ENCODE results near the gene SLC2A5.

The SLC2A5 gene

DNA sequence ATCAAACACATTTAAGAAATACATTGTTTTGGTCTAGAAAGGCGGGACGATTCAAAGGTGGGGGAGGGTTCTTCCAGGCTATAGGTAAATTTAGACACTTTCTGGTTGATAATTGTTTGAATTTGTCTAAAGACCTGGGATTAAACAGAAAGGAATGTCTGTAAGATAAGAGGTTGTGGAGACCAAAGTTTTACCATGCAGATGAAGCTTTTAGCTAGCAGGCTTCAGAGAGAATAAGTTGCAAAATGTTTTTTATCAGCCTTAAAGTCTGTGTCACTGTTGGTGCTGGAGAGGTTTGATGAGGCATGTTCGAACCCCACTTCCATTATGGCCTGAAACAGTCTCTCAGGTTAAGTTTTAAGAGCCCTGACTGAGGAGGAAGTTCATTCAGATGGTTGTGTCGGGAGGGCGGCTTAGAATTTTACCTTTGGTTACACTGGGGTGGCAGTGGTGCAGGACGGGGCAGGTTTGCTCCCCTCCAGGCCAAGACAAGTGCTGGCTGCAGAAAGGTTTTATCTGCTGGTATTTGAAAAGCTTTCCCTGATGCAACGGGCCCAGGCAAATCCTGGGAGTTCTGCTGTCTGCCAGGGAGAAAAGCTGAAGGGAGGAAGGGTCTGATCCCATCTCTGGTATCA lies 16.0 kb upstream of the SLC2A5 start:
- DNase-seq (ENCODE audit: low spot score), result no peak
- TF ChIP-seq, protein P1, sequence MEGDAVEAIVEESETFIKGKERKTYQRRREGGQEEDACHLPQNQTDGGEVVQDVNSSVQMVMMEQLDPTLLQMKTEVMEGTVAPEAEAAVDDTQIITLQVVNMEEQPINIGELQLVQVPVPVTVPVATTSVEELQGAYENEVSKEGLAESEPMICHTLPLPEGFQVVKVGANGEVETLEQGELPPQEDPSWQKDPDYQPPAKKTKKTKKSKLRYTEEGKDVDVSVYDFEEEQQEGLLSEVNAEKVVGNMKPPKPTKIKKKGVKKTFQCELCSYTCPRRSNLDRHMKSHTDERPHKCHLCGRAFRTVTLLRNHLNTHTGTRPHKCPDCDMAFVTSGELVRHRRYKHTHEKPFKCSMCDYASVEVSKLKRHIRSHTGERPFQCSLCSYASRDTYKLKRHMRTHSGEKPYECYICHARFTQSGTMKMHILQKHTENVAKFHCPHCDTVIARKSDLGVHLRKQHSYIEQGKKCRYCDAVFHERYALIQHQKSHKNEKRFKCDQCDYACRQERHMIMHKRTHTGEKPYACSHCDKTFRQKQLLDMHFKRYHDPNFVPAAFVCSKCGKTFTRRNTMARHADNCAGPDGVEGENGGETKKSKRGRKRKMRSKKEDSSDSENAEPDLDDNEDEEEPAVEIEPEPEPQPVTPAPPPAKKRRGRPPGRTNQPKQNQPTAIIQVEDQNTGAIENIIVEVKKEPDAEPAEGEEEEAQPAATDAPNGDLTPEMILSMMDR (IDR thresholded peaks at IDR 0.05; ENCODE audit: borderline replicate concordance, control extremely low read depth, extremely low read depth, insufficient read depth, missing control alignments), result no peak
- in situ Hi-C loops (cut with MboI; ENCODE audit: low sequenced_read_pairs, unreplicated experiment), result no loop called here

DNA sequence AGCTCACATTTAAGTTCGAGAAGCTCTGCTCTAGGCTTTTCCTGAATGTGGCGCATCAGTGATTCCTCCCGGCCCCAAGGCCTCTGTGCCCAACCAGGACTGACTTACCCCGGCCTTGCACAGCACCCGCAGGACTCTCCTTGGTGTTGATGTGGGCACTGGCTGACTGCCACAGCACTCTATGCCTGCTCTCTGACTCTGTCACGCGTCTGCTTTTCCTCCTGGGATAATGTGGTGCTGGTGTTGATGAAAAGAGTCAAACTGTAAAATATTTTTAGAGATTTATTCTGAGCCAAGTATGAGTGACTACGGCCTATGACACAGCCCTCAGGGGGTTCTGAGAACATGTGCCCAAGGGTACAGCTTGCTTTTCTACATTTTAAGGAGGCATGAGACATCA lies 15.5 kb upstream of the SLC2A5 start:
- no peak for DNase-seq (ENCODE audit: low spot score)
- TF ChIP-seq, protein P1 (IDR thresholded peaks at IDR 0.05; ENCODE audit: borderline replicate concordance, control extremely low read depth, extremely low read depth, insufficient read depth, missing control alignments), result no peak
- in situ Hi-C loops (cut with MboI; ENCODE audit: low sequenced_read_pairs, unreplicated experiment), result no loop called here

DNA sequence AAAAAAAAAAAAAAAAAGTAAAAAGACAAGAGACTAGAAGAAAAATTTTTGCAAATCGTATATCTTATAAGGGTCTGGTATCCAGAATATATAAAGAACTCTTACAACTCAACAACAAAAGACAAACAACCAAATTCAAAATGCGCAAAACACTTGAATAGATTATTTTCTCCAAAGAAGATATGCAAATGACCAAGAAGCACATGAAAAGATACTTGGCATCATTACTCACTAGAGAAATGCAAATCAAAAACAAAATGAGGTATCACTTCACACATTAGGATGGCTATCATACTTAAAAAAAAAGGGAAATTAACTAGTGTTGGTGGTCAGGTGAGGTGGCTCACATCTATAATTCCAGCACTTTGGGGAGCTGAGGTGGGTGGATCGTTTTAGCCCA lies 12.0 kb upstream of the SLC2A5 start:
- in situ Hi-C loops (cut with MboI; ENCODE audit: low sequenced_read_pairs, unreplicated experiment), result no loop called here
- TF ChIP-seq, protein P1 (IDR thresholded peaks at IDR 0.05; ENCODE audit: borderline replicate concordance, control extremely low read depth, extremely low read depth, insufficient read depth, missing control alignments), result no peak
- no peak for DNase-seq (ENCODE audit: low spot score)

DNA sequence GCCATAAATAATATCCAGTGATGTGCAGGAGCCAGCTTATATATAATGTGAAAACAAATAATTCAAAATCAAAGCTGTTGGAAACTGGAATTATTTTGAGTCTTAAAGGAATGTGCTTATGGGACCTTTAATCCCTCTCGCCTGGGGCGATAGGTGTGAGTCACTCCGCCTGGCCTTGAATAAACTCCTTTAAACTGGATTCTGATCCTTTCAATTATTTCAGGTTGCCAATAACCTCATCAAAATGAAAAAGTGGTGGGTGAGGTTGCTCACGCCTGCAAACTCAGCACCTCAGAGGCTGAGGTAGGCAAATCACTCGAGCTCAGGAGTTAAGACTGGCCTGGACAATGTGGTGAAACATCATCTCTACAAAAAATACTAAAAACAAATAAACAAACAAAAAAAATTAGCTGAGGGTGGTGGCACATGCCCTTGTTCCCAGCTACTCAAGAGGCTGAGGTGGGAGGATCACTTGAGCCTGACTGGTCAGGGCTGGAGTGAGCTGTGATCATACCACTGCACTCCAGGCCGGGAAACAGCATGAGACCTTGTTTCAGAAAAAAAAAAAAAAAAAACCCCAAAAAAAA lies 11.4 kb upstream of the SLC2A5 start:
- TF ChIP-seq, protein P1 (IDR thresholded peaks at IDR 0.05; ENCODE audit: borderline replicate concordance, control extremely low read depth, extremely low read depth, insufficient read depth, missing control alignments), result no peak
- in situ Hi-C loops (cut with MboI; ENCODE audit: low sequenced_read_pairs, unreplicated experiment), result no loop called here
- DNase-seq (ENCODE audit: low spot score), result no peak

DNA sequence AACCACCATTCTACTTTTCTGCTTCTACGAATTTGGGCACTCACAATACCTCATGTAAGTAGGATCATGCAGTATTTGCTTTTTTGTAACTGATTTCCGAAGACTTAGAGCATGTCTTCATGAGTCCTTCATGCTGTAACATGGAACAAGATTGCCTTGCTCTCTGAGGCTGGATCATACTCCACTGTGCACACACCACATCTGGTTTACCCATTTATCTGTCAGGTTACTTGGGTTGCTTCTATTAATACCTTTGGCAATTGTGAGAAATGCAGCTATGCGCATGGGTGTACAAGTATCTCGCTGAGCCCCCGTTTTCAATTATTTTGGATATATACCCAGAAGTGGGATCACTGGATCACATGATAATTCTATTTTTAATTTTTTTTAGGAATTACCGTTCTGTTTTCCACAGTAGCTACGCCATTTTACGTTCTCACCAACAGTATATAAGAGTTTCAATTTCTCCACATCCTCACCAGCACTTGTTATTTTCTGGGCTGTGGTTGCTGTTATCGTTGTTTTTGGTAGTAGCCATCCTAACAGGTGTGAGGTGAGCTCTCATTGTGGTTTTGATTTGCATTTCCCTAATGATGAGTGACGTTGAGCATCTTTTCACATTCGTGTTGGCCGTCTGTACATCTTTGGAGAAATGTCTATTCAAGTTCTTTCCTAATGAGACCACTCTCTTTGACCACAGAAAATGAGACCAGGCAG lies 10.7 kb upstream of the SLC2A5 start:
- in situ Hi-C loops (cut with MboI; ENCODE audit: low sequenced_read_pairs, unreplicated experiment), result no loop called here
- TF ChIP-seq, protein P1 (IDR thresholded peaks at IDR 0.05; ENCODE audit: borderline replicate concordance, control extremely low read depth, extremely low read depth, insufficient read depth, missing control alignments), result no peak
- no peak for DNase-seq (ENCODE audit: low spot score)

DNA sequence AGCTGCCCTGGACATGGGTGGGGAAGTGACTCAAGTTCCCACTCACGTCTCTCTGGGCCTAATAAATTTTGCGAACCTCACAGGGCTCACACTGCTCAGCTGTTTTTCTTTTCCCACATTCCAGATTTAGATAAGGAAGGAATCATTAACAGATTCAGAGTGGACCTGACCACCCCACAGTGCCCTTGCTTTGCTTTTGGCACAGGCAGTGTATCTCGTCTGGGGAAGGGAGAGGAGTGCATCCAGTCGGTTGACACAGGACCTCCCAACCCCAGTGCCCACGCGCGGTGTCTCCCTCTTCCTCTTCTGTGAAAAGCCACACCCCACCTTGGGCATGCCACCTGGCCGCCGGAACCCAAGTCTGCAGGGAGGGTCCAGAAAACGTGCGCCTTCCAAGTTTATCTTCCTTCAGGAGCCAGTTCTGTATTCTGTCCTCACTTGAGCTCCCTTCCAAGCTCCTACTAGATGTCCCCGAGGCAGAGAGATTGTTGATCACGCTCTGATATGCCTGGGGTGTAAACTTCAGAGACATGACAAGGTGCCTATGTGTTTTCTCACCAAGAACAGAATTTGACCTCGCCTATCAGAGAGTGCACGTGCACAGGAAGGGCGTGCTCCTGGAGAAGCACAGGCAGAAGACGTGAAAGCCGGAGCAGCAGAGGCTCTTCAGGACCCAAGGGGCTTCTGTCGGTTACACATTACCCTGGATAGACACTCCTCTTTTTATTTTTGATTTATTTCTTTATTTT lies 9.5 kb upstream of the SLC2A5 start:
- in situ Hi-C loops (cut with MboI; ENCODE audit: low sequenced_read_pairs, unreplicated experiment), result no loop called here
- TF ChIP-seq, protein P1 (IDR thresholded peaks at IDR 0.05; ENCODE audit: borderline replicate concordance, control extremely low read depth, extremely low read depth, insufficient read depth, missing control alignments), result no peak
- DNase-seq (ENCODE audit: low spot score), result no peak
